ENCODE results near the gene PLA2G4B.
A peak's percentile ranks its signal among the peaks of the same experiment; 100 is the strongest.
"Not testable (repeated sequence)": the region's sequence is repeated elsewhere in the genome, so short reads cannot be mapped to it uniquely, and the experiment has no call there.

PLA2G4B gene

GRCh38 chr15:41825572-41826535, 12.8 kb upstream of the PLA2G4B start:
- DNase-seq (ENCODE audit: low spot score), result no peak

DNA sequence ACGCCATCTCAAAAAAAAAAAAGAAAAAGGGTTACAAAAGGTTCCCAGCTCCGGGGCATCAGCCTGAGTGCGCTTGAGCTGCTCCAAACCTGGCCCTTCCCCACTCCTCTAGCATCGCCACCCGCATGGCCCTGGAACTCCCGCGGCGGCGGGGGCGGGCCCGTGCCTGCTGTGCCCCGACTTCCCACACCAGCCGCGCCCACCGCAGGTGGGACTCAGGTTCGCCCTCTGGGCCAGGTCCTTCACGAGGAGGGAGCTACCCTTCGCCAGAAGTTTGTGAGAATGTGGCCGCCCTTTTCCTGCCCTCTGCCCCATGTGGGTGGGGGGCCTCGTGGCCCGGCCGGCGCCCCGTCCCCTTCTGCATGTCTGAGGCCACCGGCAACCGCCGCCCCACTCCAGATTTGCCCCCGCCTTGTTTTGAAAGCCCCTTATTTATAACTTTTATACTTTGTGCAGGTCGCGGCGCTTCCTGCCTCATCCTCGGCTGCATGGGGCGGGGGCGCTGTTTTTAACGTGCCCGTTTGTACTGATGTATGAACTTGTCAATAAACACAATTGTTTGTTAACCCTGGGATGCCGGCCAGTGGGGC, 11.3 kb upstream of the PLA2G4B start:
- no peak for DNase-seq (ENCODE audit: low spot score)

DNA sequence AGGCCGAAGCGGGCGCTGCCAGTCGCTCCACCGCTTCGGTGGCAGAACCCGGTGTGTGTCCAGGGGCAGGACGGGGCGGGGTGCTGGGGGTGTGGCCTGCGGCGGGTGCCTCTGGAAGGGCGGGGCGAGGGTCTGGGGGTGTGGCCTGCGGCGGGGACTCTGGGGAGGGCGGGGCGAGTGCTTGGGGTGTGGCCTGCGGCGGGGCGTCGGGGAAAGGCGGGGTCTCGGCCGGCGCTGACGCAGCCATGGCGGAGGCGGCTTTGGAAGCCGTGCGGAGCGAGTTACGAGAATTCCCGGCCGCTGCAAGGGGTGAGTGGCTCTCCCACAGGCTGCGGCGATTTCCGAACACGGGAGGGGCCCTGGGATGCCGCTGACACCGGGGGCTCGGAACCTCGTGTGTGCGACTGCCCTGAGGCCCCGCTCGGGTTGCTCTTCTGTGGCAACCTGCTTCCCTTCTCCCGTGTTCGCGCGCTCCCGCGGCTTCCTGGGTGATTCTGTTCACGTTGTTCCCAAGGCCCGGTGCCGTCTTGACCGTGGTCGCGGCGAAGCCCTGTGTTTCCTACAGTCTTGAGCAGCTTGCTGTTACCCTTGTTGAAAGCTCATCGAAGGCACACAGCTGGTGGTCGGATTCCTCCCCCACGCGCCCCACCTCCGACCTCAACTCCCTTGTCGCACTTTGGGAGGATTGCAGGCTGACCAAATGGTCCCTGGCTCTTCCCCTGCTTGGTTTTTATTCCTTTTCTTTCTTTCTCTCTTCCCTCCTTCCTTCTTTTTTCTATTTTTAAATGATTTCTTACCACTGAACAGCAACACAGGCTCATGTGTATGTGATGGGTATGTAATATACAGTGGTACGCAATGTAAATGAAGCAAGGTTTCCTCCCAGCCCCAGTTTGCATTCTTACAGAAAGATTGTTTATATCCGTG, 10.5 kb upstream of the PLA2G4B start, which contains the start of gene JMJD7:
Gene JMJD7 (plus strand): TSS at position 213 of the 927 bp plus-strand sequence. CDS start 33 bp downstream, at position 246.
- DNase-seq (ENCODE audit: low spot score), result peak; percentile 95

- DNase-seq (ENCODE audit: low spot score), result no peak
Observed at GRCh38 chr15:41828807-41829141, 9.9 kb upstream of the PLA2G4B start.

DNA sequence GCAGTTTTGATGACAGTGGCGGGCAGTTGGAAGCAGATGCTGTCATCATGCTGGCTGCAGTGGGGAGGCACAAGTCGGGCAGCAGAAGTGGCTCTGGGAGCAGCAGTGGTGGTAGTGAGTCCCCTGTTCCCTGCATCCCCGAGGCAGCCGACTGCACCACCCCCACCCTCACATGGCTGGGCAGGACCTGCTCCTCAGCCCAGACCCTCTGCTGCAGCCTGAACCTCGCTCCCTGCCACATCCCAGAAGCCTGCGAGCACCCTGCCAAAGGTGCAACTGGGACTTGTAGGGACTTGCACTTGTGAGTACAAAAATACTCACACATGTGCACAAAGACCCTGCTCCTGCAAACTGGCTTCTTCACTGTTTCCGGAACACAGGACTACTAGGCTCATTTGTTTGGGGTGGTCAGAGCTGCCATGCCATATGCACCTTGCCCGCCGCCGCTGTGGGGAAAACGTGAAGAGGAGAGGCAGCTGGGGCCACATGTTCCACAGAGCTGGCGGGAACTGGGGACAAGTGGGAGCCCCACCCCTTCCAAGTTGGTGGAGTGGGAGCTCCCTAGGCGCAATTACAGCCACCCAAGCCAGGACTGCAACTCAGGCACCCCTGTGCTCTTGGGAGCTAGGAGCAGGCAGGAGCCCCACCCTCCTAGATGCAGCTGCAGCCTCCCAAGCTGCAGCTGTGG, 8.5 kb upstream of the PLA2G4B start:
- DNase-seq (ENCODE audit: low spot score), result no peak

DNA sequence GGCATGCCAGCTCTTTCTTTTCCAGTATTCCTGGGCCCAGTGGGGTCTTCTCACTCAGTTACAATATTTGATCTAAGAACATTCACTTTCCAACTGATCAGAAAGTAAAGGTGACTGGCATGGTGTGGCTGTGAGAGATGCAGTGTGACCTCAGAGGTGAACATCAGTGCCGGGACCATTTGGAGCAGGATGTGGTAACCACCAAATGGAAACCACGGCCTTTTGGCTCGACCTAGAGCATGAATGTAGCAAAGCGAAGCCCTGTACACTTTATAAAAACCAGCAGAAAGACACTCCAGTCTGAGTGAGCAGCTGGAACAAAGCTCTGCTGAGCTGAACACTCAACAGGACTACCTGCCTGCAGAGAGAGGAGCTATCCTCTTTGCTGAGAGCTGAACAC, 7.4 kb upstream of the PLA2G4B start:
- not testable (repeated sequence) for DNase-seq (ENCODE audit: low spot score)

GRCh38 chr15:41832208-41832607, 6.4 kb upstream of the PLA2G4B start:
- DNase-seq (ENCODE audit: low spot score), result no peak

- DNase-seq (ENCODE audit: low spot score), result no peak
Observed at GRCh38 chr15:41832875-41833274, 5.8 kb upstream of the PLA2G4B start.

GRCh38 chr15:41834096-41834495, 4.6 kb upstream of the PLA2G4B start:
- DNase-seq (ENCODE audit: low spot score), result no peak

DNA sequence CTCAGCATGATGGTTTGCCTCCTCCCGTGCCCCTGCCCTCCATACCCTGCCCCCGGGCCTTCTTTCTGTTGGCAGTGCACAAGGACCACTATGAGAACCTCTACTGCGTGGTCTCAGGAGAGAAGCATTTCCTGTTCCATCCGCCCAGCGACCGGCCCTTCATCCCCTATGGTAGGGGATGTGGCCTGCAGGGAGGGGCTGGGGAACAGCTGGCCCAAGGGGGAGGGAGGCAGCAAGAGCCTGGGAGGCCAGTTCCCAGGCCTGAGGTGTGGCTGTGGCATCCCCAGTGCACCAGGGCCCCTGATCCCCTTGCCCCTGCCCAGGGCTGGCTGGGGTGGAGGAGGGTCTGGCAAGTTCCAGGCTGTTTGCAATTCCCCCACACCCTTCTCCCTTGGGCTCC, 2.6 kb upstream of the PLA2G4B start:
- DNase-seq (ENCODE audit: low spot score), result no peak

DNA sequence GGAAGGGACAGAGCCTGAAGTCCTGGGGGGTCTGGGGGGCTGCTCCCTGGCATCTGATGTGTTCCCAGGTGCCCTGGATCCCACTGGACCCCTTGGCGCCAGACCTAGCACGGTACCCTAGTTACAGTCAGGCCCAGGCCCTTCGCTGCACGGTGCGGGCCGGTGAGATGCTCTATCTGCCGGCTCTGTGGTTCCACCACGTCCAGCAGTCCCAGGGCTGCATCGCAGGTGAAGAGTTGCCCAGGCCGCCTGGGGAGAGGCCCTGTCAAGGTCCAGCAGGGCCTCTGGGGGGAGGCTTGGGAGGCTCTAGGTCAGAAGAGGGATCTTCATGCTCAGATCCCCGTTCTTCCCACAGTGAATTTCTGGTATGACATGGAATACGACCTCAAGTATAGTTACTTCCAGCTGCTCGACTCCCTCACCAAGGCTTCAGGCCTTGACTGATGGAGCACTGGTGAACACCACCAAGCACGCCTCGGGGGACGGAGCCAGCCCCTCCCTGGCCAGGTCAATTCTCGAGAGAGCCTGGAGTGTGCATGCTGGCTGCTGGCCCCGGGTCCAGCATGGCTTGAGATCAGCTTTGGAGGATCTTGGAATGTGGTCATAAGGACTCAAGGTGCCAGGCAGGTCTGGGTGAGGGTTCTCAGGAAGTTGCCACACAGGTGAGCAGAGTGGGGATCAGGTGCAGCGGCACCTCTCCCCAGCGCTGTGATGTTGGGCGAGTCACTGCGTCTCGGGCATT, 1.8 kb upstream of the PLA2G4B start:
- no peak for DNase-seq (ENCODE audit: low spot score)

DNA sequence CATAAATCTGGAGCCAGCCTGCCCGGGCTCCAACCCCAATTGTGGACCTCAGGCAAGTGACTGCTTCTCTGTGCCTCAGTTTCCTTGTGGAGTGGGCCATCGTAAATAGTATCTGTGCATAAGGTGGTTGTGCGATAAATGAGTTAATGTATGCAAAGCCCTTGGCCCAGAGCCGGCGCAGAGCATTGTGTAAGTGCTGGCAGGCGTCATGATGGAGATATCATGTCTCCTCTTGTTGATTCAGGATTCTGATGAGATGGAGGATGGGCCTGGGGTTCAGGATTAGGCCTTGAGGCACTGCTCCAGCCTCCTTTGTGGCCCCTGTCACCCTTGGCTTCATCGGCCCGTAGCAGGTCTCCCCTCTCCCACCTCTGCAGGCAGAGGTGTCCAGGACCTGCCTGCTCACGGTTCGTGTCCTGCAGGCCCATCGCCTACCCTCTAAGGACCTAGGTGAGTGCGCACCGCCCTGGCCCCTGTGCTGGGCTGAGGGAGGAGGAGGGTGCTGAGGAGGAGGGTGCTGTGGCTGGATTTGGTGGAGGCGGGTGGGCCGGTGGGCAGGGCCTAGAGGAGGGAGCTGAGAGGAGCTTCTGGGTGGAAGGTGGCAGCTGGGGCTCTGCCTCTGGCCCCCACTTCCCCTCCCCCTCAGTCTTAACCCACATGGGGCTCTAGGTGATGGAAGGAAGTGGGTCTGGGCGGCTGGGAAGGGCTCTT, 1.3 kb downstream of the PLA2G4B start:
- DNase-seq (ENCODE audit: low spot score), result no peak

DNA sequence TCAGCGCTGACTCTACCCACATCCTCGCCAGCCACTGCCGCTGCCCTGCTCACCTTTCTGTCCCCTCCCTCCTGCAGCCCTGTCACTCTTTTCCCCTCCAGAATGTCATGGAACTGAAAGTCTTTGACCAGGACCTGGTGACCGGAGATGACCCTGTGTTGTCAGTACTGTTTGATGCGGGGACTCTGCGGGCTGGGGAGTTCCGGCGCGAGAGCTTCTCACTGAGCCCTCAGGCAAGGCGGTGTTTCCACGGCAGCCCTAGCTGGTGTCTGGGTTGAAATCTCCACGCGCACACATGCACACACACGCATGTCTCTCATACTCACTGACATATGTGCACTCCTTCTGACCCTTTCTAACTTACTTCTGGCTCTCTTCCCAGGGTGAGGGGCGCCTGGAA, 2.0 kb downstream of the PLA2G4B start:
- DNase-seq (ENCODE audit: low spot score), result no peak

- no peak for DNase-seq (ENCODE audit: low spot score)
Observed at GRCh38 chr15:41841131-41841530, 2.5 kb downstream of the PLA2G4B start.

DNA sequence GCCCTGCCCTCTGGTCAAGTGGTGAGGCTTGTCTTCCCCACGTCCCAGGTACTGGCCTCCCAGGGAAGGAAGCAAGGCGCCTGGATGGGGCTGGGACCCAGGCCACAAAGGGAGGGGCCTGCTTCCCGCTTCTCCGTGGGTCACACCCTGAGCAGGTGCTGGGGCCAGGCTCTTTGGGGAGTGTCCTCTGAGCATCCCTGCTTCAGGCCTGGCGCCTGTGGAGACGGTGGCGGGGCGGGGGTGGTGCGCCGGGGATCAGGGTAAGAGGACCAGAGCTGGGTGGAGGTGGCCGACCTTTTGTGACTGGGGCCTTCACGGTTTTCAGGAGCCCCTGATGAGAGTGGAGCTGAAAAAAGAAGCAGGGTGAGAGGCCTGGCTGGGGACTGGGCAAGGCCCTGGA, 3.6 kb downstream of the PLA2G4B start:
- no peak for DNase-seq (ENCODE audit: low spot score)

- no peak for DNase-seq (ENCODE audit: low spot score)
Observed at GRCh38 chr15:41843571-41843970, 4.9 kb downstream of the PLA2G4B start.

- DNase-seq (ENCODE audit: low spot score), result no peak
Observed at GRCh38 chr15:41844814-41845213, 6.2 kb downstream of the PLA2G4B start.

- no peak for DNase-seq (ENCODE audit: low spot score)
Observed at GRCh38 chr15:41847206-41847605, 8.6 kb downstream of the PLA2G4B start.

GRCh38 chr15:41847981-41848380, 9.3 kb downstream of the PLA2G4B start:
- DNase-seq (ENCODE audit: low spot score), result peak; percentile 15

DNA sequence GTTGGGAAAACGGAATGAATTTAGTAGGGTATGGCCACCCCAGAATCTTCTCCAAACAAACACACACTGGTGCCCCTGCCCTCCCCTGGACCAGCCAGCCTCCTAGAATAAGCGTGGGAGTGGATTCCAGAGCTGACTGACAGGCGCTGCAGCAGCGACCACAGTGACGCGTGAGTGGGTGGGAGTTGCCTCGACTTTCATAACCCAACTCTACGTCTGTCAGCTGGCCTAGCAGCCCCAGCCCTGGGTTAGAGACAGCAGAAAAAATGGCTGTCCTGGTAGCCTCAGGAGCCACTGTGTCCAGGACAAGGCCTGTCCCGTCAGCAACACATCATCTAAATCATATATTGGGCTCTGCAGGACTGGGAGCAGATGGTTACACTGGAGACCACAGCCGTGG, 10.0 kb downstream of the PLA2G4B start:
- DNase-seq (ENCODE audit: low spot score), result no peak

Measured in Ammon's horn (tissue), 1 donor.